A673 (cell line): Measurements from ENCODE around the gene P2RX6.

ENCODE experiments used
- CTCF ChIP-seq: fragments of 300-800, 200-600 bp; sonication (generic); conservative IDR thresholded peaks from 2 replicates; pipeline ENCODE4 v1.5.1; 2017; ENCODE audit warnings: low read depth, mild to moderate bottlenecking, antibody characterized with exemption, low read length, moderate library complexity, mixed read lengths
- EZH2 ChIP-seq: fragments of 200-600 bp; sonication (generic); IDR thresholded peaks from 2 replicates; pipeline ENCODE4 v1.6.1; 2017; ENCODE audit warnings: borderline replicate concordance, low read depth, mild to moderate bottlenecking, mixed read lengths, antibody characterized with exemption, low read length; ENCODE audit not compliant: poor library complexity, severe bottlenecking

GRCh38 chr22:21033895-21034294 is 18.9 kb downstream of the P2RX6 start:
- TF ChIP-seq CTCF (no peak), EZH2 (no peak)
